ENCODE data around the gene RIPOR2. TPM values are rescaled to one million over a fixed set of nuclear protein-coding genes. Genes with fewer than 3 reads are reported as not detected.
"Not testable (repeated sequence)": the region's sequence is repeated elsewhere in the genome, so short reads cannot be mapped to it uniquely, and the experiment has no call there.

RIPOR2 gene
- total and polyA plus RNA-seq, 8 donors = 2.0 to 19.3 (median 9.4) TPM; not detected in 1

DNA sequence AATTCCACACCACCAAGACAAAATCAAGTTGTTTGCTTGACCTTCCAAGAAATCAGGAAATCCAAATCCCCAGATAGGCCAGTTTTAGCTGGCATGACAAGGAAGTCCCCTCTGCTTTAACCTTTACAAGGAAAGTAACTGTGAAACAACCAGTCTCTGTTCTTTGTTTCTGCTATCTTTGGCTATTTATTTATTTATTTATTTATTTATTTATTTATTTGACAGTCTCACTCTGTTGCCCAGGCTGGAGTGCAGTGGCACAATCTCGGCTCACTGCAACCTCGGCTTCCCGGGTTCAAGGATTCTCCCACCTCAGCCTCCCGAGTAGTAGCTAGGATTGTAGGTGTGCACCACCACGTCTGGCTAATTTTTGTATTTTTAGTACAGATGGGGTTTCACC lies 175.6 kb downstream of the RIPOR2 start:
- TF ChIP-seq EP300 (IDR thresholded peaks at IDR 0.05) = no peak
- TF ChIP-seq, protein P1, sequence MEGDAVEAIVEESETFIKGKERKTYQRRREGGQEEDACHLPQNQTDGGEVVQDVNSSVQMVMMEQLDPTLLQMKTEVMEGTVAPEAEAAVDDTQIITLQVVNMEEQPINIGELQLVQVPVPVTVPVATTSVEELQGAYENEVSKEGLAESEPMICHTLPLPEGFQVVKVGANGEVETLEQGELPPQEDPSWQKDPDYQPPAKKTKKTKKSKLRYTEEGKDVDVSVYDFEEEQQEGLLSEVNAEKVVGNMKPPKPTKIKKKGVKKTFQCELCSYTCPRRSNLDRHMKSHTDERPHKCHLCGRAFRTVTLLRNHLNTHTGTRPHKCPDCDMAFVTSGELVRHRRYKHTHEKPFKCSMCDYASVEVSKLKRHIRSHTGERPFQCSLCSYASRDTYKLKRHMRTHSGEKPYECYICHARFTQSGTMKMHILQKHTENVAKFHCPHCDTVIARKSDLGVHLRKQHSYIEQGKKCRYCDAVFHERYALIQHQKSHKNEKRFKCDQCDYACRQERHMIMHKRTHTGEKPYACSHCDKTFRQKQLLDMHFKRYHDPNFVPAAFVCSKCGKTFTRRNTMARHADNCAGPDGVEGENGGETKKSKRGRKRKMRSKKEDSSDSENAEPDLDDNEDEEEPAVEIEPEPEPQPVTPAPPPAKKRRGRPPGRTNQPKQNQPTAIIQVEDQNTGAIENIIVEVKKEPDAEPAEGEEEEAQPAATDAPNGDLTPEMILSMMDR (IDR thresholded peaks at IDR 0.05) = no peak
- TF ChIP-seq POLR2A (IDR thresholded peaks at IDR 0.05) = no peak
- no peak for TF ChIP-seq POLR2AphosphoS5 (IDR thresholded peaks at IDR 0.05)
- no peaks in the 10 kb centered on the region for H3K36me3 ChIP-seq
- H3K9me3 ChIP-seq = no peaks in the 10 kb centered on the region
- intact Hi-C loops (cut with DNase I; ENCODE audit: low total_unique reads) = no loop called here
- 86 to 98% (median 89%) methylated on average over 5 of the region's 5 CpGs for WGBS, 5 donors
- H3K4me3 ChIP-seq = no peak overlapping the region
- H3K27me3 ChIP-seq = no peaks in the 10 kb centered on the region
- no peak overlapping the region for H3K27ac ChIP-seq
- H3K4me1 ChIP-seq = peaks cover 6 to 21% (median 13%) of the 10 kb centered on the region in 4 donors
- no peak for DNase-seq

DNA sequence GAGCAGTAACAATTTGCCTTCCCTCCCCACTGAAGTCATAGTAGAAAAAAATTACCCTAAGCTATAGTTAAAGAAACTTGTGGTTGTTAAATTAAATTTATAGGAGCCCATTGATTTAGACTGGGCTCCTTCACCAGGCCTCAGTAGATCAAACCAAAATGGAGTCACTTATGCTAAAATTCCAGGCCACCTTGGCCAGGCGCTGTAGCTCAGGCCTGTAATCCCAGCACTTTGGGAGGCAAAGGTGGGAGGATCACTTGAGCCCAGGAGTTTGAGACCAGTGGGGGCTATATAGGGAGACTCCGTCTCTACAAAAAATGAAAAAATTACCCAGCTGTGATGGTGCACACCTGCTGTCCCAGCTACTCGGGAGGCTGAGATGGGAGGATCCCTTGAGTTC lies 176.0 kb downstream of the RIPOR2 start:
- intact Hi-C loops (cut with DNase I; ENCODE audit: low total_unique reads) = no loop called here
- 85 to 95% (median 88%) methylated on average over 3 of the region's 3 CpGs for WGBS, 5 donors
- Histone ChIP-seq H3K36me3 (no peaks in the 10 kb centered on the region), H3K27ac (no peak overlapping the region), H3K9me3 (no peaks in the 10 kb centered on the region), H3K4me1 (peaks cover 6 to 21% (median 13%) of the 10 kb centered on the region in 4 donors), H3K4me3 (no peak overlapping the region), H3K27me3 (no peaks in the 10 kb centered on the region)
- TF ChIP-seq EP300 (IDR thresholded peaks at IDR 0.05) (no peak), POLR2AphosphoS5 (IDR thresholded peaks at IDR 0.05) (no peak), POLR2A (IDR thresholded peaks at IDR 0.05) (no peak)
- TF ChIP-seq, protein P1 (IDR thresholded peaks at IDR 0.05) = no peak
- DNase-seq = no peak

DNA sequence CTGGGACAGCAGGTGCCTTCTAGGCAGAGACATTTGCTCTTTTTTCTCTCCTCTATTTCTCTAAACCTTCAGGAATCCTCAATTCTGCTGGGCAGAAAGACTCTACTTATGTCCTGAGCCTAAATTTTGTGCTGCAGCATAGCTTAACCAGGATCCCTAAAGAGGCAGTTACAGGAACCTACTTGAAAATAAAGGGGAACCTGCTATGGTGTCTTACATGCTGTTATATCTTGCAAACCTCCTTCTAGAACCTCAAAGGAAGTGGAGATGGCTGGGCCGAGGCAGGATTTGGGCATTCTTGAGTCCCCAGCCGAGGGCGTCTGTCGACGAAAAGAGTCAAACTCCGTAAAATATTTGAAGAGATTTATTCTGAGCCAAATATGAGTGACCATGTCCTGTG lies 178.1 kb downstream of the RIPOR2 start:
- Histone ChIP-seq H3K9me3 (no peaks in the 10 kb centered on the region), H3K4me1 (peaks cover 0 to 13% (median 8%) of the 10 kb centered on the region in 4 donors), H3K36me3 (no peaks in the 10 kb centered on the region), H3K4me3 (no peak overlapping the region), H3K27ac (no peak overlapping the region), H3K27me3 (no peaks in the 10 kb centered on the region)
- TF ChIP-seq, protein P1 (IDR thresholded peaks at IDR 0.05) = no peak
- TF ChIP-seq POLR2A (IDR thresholded peaks at IDR 0.05) = no peak
- TF ChIP-seq POLR2AphosphoS5 (IDR thresholded peaks at IDR 0.05) = no peak
- TF ChIP-seq EP300 (IDR thresholded peaks at IDR 0.05) = no peak
- intact Hi-C loops (cut with DNase I; ENCODE audit: low total_unique reads) = no loop called here
- DNase-seq = no peak
- WGBS, 5 donors = 85 to 95% (median 93%) methylated on average over 6 of the region's 6 CpGs

DNA sequence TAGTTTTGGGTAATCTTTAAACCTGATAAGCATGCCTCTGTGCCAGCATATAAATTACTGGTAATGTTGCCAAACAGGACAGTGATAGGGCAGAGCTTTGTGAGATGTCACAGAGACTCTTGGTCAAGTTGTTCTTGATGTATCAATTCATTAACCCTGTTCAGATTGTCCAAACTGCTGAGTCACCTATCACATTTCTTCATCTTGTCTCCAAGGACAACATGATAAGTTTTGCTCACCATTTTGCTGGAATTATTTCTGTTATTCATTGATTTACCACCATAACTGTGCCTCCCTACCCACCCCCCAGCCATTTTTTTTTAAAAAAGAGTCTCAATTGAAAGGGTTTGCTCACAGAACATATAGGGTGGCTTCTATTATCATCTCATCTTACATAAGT lies 180.5 kb downstream of the RIPOR2 start:
- Histone ChIP-seq H3K9me3 (no peaks in the 10 kb centered on the region), H3K4me3 (no peak overlapping the region), H3K27ac (no peak overlapping the region), H3K36me3 (no peaks in the 10 kb centered on the region), H3K4me1 (peaks cover 0 to 6% (median 2%) of the 10 kb centered on the region in 4 donors), H3K27me3 (no peaks in the 10 kb centered on the region)
- intact Hi-C loops (cut with DNase I; ENCODE audit: low total_unique reads) = no loop called here
- TF ChIP-seq POLR2A (IDR thresholded peaks at IDR 0.05) (no peak), POLR2AphosphoS5 (IDR thresholded peaks at IDR 0.05) (no peak), EP300 (IDR thresholded peaks at IDR 0.05) (no peak)
- TF ChIP-seq, protein P1 (IDR thresholded peaks at IDR 0.05) = no peak
- no peak for DNase-seq

DNA sequence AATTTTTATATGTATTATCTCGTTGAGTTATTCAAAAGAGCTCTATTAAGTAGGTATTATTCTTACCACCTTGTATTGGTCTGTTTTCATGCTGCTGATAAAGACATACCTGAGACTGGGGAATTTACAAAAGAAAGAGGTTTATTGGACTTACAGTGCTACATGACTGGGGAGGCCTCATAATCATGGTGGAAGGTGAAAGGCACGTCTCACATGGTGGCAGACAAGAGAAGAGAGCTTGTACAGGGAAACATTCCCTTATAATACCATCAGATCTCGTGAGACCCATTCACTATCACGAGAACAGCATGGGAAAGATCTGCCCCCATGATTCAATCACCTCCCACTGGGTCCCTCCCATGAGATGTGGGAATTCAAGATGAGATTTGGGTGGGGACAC lies 181.4 kb downstream of the RIPOR2 start:
- H3K36me3 ChIP-seq; H3K4me3 ChIP-seq; intact Hi-C loops (cut with DNase I; ENCODE audit: low total_unique reads); H3K4me1 ChIP-seq; H3K9me3 ChIP-seq; DNase-seq; H3K27ac ChIP-seq; H3K27me3 ChIP-seq: not testable (repeated sequence)
- WGBS, 5 donors = 78 to 95% (median 91%) methylated on average over 4 of the region's 4 CpGs

Other genes starting within 250 kb of the RIPOR2 start
- 10 to 100 TPM; 29.5 to 87.1 (median 66.5) TPM for gene C6orf62, start 216.8 kb downstream of the RIPOR2 start, total RNA-seq
- gene C6orf62, start 216.8 kb downstream of the RIPOR2 start, polyA plus RNA-seq = 10 to 100 TPM; 34.5 to 40.8 (median 37.4) TPM
- gene GMNN, start 161.0 kb downstream of the RIPOR2 start, total RNA-seq = 100 to 1,000 TPM in 1 of 5 donors, 10 to 100 TPM in 2, 1 to 10 TPM in 1, not detected in 1; 2.7 to 142 (median 26.7) TPM
- gene GMNN, start 161.0 kb downstream of the RIPOR2 start, polyA plus RNA-seq = 10 to 100 TPM; 17.3 to 40.7 (median 33.0) TPM
- gene ARMH2, start 137.0 kb downstream of the RIPOR2 start, total RNA-seq = not detected
- not detected for gene ARMH2, start 137.0 kb downstream of the RIPOR2 start, polyA plus RNA-seq

All from stomach (tissue), 9 donors.